HepG2 (cell line): ENCODE data around the gene DHX8. TPM values are rescaled to one million over a fixed set of nuclear protein-coding genes. Genes with fewer than 3 reads are reported as not detected.

Experiments used
- CEBPG ChIP-seq: IDR thresholded peaks from 2 replicates; pipeline ENCODE4 v1.6.1; 2016
- CTCF ChIP-seq: sonication (generic); formaldehyde crosslinking; IDR thresholded peaks from 2 replicates; pipeline ENCODE4 v1.5.0; 2020; ENCODE audit warnings: mild to moderate bottlenecking, missing genetic modification reagents, moderate library complexity
- EHMT2 ChIP-seq: fragments of 200-600 bp; sonication (generic); IDR thresholded peaks from 2 replicates; pipeline ENCODE4 v1.7.0; 2017; ENCODE audit warnings: antibody characterized with exemption, low read depth, low read length, borderline replicate concordance
- ELF1 ChIP-seq: sonication (generic); formaldehyde crosslinking; IDR thresholded peaks from 2 replicates; pipeline ENCODE4 v1.4.0; 2020; ENCODE audit warnings: missing genetic modification reagents
- FOXK2 ChIP-seq: fragments of 450-650 bp; IDR thresholded peaks from 2 replicates; pipeline ENCODE4 v1.6.1; 2016
- KLF6 ChIP-seq: IDR thresholded peaks from 2 replicates; pipeline ENCODE4 v1.8.0; 2016; ENCODE audit warnings: missing biosample characterization, missing genetic modification reagents
- MYC ChIP-seq: sonication (generic); formaldehyde crosslinking; IDR thresholded peaks from 2 replicates; pipeline ENCODE4 v1.9.0; 2021; ENCODE audit warnings: missing genetic modification reagents, borderline replicate concordance
- NONO ChIP-seq, 2 experiments: fragments of 450-650 bp in 1 of 2; sonication (generic) in 1 of 2; formaldehyde crosslinking in 1 of 2; IDR thresholded peaks in 1 of 2; conservative IDR thresholded peaks in 1 of 2; 2 replicates each; pipeline versions ENCODE4 v1.6.1 to v1.8.0; 2017 to 2022; ENCODE audit warnings: mild to moderate bottlenecking in 1 of 2, missing genetic modification reagents in 1 of 2, moderate library complexity in 1 of 2
- RFX1 ChIP-seq: fragments of 450-650 bp; IDR thresholded peaks from 2 replicates; pipeline ENCODE4 v1.6.1; 2017
- SALL2 ChIP-seq: sonication (generic); formaldehyde crosslinking; IDR thresholded peaks from 2 replicates; pipeline ENCODE4 v1.8.1; 2023; ENCODE audit warnings: mild to moderate bottlenecking, missing genetic modification reagents, inconsistent platforms
- SMC3 ChIP-seq: IDR thresholded peaks from 2 replicates; pipeline ENCODE4 v1.6.1; 2011; ENCODE audit warnings: low read length, improper control_type of control experiment
- SNAI1 ChIP-seq: sonication (generic); formaldehyde crosslinking; IDR thresholded peaks from 2 replicates; pipeline ENCODE4 v1.5.0; 2020; ENCODE audit warnings: mild to moderate bottlenecking, missing genetic modification reagents, borderline replicate concordance
- SRSF4 ChIP-seq: fragments of 200-400 bp; formaldehyde crosslinking; IDR thresholded peaks from one replicate; pipeline ENCODE4 v1.6.1; 2018; ENCODE audit warnings: mild to moderate bottlenecking, low read depth, low read length, moderate library complexity; ENCODE audit not compliant: poor library complexity, severe bottlenecking
- ZBTB21 ChIP-seq: sonication (generic); formaldehyde crosslinking; IDR thresholded peaks from 2 replicates; pipeline ENCODE4 v1.4.0; 2020; ENCODE audit warnings: missing genetic modification reagents
- ZFYVE20 ChIP-seq: sonication (generic); formaldehyde crosslinking; IDR thresholded peaks from 2 replicates; pipeline ENCODE4 v1.8.0; 2023; ENCODE audit warnings: low read depth, mild to moderate bottlenecking, moderate library complexity, missing genetic modification reagents, borderline replicate concordance
- ZNF136 ChIP-seq: sonication (generic); formaldehyde crosslinking; IDR thresholded peaks from 2 replicates; pipeline ENCODE4 v1.8.1; 2022; ENCODE audit warnings: low read depth, mild to moderate bottlenecking, moderate library complexity, missing genetic modification reagents
- ZNF326 ChIP-seq: sonication (generic); formaldehyde crosslinking; IDR thresholded peaks from 2 replicates; pipeline ENCODE4 v1.4.0; 2020; ENCODE audit warnings: missing genetic modification reagents, borderline replicate concordance
- ZNF713 ChIP-seq: sonication (generic); formaldehyde crosslinking; IDR thresholded peaks from 2 replicates; pipeline ENCODE4 v1.4.0; 2020; ENCODE audit warnings: mild to moderate bottlenecking, missing genetic modification reagents
- ZNF775 ChIP-seq: sonication (generic); formaldehyde crosslinking; IDR thresholded peaks from 2 replicates; pipeline ENCODE4 v1.4.0; 2020; ENCODE audit warnings: missing genetic modification reagents, mild to moderate bottlenecking, moderate library complexity, borderline replicate concordance
- polyA plus RNA-seq, 8 experiments: library from polyadenylated mRNA; depleted of rRNA in 3 of 8; stranded (reverse) in 7 of 8; unstranded in 1 of 8; fragments of >200 nt; fragmentation: Illumina TruSeq in 4 of 8; extraction: Trizol in 4 of 8; gene quantifications; 2 replicates each; pipeline versions ENCODE4 v1.2.1 to v1.2.3, GENCODE V29; 2011 to 2016; ENCODE audit warnings: low read depth in 4 of 8, missing spikeins in 1 of 8, mixed read lengths in 1 of 8; ENCODE audit not compliant: insufficient read depth in 1 of 8
- total RNA-seq, 5 experiments: library from RNA; depleted of rRNA; stranded (reverse); fragments of >200 nt; fragmentation: Illumina TruSeq; extraction: Trizol; gene quantifications; 2 replicates each; pipeline ENCODE4 v1.2.3, GENCODE V29; 2016; ENCODE audit warnings: low read depth in 1 of 5
- TF ChIP-seq, protein P1 (sequence below): sonication (generic); formaldehyde crosslinking; IDR thresholded peaks from 2 replicates; pipeline ENCODE4 v1.5.1; 2020; ENCODE audit warnings: missing genetic modification reagents, mild to moderate bottlenecking, borderline replicate concordance
- TF ChIP-seq, protein P2 (sequence below): sonication (generic); formaldehyde crosslinking; IDR thresholded peaks from 2 replicates; pipeline ENCODE4 v1.4.0; 2020; ENCODE audit warnings: missing genetic modification reagents
- TF ChIP-seq, protein P3 (sequence below): IDR thresholded peaks from 2 replicates; pipeline ENCODE4 v1.6.1; 2016; ENCODE audit warnings: missing biosample characterization, missing genetic modification reagents, low read depth

The DHX8 gene
- total and polyA plus RNA-seq, 2 of the 13 experiments (the other 11 are each of a cell fraction or from before 2014, with no cell fraction given) = 24.8 to 48.9 TPM

DNA sequence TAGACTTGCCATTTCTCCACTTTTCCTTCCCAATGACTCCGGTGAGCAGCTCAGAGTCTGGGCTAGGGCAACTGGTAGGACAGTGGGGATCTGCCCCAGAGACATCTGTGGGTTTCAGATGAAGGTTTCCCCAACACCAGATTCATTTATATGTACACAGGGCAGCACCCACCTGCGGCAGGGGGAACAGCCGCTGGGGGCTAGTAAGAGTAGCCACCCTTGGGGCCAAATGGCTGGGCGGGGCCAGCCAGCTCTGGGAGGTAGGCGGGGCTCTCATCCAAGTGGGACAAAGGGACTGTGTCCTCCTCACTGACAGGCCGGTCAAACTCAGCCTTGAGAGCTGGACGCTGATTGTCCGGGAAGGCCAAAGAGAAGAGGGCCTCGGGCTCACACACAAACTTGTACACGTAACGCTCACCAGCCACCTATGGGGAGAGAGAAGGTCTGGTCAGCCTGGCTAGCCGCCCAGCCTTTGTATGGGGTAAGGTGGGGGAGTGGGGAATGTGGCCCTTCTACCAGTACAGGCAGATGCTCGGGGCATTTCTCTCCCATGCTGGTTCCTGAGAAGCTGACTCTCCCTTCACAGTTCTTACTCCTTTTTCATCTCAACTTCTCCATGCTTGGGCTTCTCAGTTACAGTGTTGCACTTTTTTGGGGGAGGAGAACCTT, 44.7 kb downstream of the DHX8 start (continued):
- TF ChIP-seq SNAI1 (CRISPR knock-in tag) = no peak
- no peak for TF ChIP-seq ZNF326 (CRISPR knock-in tag)
- peak; percentile 16; the same call in 1 of the 2 replicates for TF ChIP-seq SMC3
- TF ChIP-seq ZBTB21 (CRISPR knock-in tag) = no peak
- TF ChIP-seq ZNF136 (CRISPR knock-in tag) = no peak
- TF ChIP-seq, protein P1, sequence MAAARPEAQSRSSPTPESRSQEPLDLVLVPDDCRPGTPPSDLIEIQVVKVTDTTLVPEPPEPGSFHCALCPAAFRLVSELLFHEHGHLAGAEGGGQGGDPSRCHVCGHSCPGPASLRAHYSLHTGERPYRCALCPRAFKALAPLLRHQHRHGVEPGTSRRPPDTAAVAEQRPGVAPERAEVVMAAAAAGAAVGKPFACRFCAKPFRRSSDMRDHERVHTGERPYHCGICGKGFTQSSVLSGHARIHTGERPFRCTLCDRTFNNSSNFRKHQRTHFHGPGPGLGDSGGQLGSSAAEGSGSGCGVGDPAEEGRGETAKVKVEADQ (CRISPR knock-in tag) = 0 out of 2 replicates have a peak, but pooled peaks have one; percentile 63
- no peak for TF ChIP-seq SALL2 (CRISPR knock-in tag)
- TF ChIP-seq, protein P2, sequence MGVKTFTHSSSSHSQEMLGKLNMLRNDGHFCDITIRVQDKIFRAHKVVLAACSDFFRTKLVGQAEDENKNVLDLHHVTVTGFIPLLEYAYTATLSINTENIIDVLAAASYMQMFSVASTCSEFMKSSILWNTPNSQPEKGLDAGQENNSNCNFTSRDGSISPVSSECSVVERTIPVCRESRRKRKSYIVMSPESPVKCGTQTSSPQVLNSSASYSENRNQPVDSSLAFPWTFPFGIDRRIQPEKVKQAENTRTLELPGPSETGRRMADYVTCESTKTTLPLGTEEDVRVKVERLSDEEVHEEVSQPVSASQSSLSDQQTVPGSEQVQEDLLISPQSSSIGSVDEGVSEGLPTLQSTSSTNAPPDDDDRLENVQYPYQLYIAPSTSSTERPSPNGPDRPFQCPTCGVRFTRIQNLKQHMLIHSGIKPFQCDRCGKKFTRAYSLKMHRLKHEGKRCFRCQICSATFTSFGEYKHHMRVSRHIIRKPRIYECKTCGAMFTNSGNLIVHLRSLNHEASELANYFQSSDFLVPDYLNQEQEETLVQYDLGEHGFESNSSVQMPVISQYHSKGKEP (CRISPR knock-in tag) = no peak
- TF ChIP-seq EHMT2 = no peak
- no peak for TF ChIP-seq ZNF713
- peak; percentile 36 for TF ChIP-seq CTCF (CRISPR knock-in tag)
- TF ChIP-seq CEBPG (CRISPR knock-in tag) = peak; percentile 37; the same call in 1 of the 2 replicates
- TF ChIP-seq, protein P3, sequence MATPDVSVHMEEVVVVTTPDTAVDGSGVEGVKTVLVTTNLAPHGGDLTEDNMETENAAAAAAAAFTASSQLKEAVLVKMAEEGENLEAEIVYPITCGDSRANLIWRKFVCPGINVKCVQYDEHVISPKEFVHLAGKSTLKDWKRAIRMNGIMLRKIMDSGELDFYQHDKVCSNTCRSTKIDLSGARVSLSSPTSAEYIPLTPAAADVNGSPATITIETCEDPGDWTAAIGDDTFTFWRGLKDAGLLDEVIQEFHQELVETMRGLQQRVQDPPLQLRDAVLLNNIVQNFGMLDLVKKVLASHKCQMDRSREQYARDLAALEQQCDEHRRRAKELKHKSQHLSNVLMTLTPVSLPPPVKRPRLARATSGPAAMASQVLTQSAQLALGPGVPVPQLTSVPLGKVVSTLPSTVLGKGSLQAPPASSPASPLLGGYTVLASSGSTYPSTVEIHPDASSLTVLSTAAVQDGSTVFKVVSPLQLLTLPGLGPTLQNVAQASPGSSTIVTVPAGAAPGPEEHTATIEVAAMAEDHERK (CRISPR knock-in tag) = no peak
- no peak for TF ChIP-seq ELF1 (CRISPR knock-in tag)
- TF ChIP-seq ZNF775 (CRISPR knock-in tag) = no peak
- TF ChIP-seq SRSF4 = no peak
- TF ChIP-seq ZFYVE20 = no peak
- TF ChIP-seq NONO (IDR thresholded peaks at IDR 0.05) = no peak
- 0 out of 2 replicates have a peak, but pooled peaks have one; percentile 58 for TF ChIP-seq NONO (CRISPR knock-in tag; conservative IDR thresholded peaks at IDR 0.05)
- no peak for TF ChIP-seq KLF6
- peak; percentile 29; the same call in 1 of the 2 replicates for TF ChIP-seq MYC
- no peak for TF ChIP-seq FOXK2
- no peak for TF ChIP-seq RFX1
